RWPE2 (cell line): ENCODE results near the gene PLCD1.

Experiments used
- ATAC-seq: fragments of 200-7000 bp; cut with Tn5 transposase; 3 replicates; pipeline ENCODE4 v1.9.1; 2021; ENCODE audit warnings: low read depth
- DNase-seq: peaks from one replicate; pipeline ENCODE4 v3.0.0-alpha.2; 2020; ENCODE audit warnings: low spot score
- H3K27ac ChIP-seq: fragments of 450-650 bp; 2 replicates; pipeline ENCODE4 v1.5.1; 2017; ENCODE audit warnings: mild to moderate bottlenecking; ENCODE audit not compliant: poor library complexity, severe bottlenecking
- H3K27me3 ChIP-seq: fragments of 250-450 bp; sonication (Bioruptor Pico); 2 replicates; pipeline ENCODE4 v1.5.1; 2021; ENCODE audit warnings: mild to moderate bottlenecking, moderate library complexity; ENCODE audit not compliant: insufficient read depth, poor library complexity, severe bottlenecking
- H3K36me3 ChIP-seq: fragments of 250-450 bp; sonication (Bioruptor Pico); 2 replicates; pipeline ENCODE4 v1.5.1; 2020; ENCODE audit warnings: low read depth, mild to moderate bottlenecking, moderate library complexity
- H3K4me1 ChIP-seq: fragments of 250-450 bp; sonication (Bioruptor Pico); 2 replicates; pipeline ENCODE4 v1.5.1; 2021; ENCODE audit warnings: mild to moderate bottlenecking, moderate library complexity; ENCODE audit not compliant: insufficient read depth, poor library complexity, severe bottlenecking
- H3K4me3 ChIP-seq: fragments of 250-450 bp; sonication (Bioruptor Pico); 2 replicates; pipeline ENCODE4 v1.5.1; 2021; ENCODE audit warnings: mild to moderate bottlenecking, moderate library complexity; ENCODE audit not compliant: severe bottlenecking
- H3K9me3 ChIP-seq: fragments of 250-450 bp; sonication (Bioruptor Pico); 2 replicates; pipeline ENCODE4 v1.5.1; 2021; ENCODE audit warnings: mild to moderate bottlenecking, moderate library complexity; ENCODE audit not compliant: severe bottlenecking
- CTCF ChIP-seq: fragments of 450-650 bp; IDR thresholded peaks from one replicate; pipeline ENCODE4 v1.5.1; 2017; ENCODE audit warnings: mild to moderate bottlenecking, moderate library complexity; ENCODE audit not compliant: poor library complexity, severe bottlenecking

The PLCD1 gene

GRCh38 chr3:38031022-38031994 is 1.9 kb upstream of the PLCD1 start:
- Histone ChIP-seq H3K4me3 (no peak overlapping the region), H3K27me3 (no peaks in the 10 kb centered on the region)

GRCh38 chr3:38030126-38031021 is 932 bp upstream of the PLCD1 start:
- no peaks in the 10 kb centered on the region for H3K9me3 ChIP-seq
- H3K27me3 ChIP-seq = no peaks in the 10 kb centered on the region
- peak overlapping the region; percentile 81 for H3K27ac ChIP-seq
- peak; percentile 1; the same call in 2 of the 3 replicates for ATAC-seq
- no peaks in the 10 kb centered on the region for H3K36me3 ChIP-seq
- no peak for DNase-seq
- peaks cover 27% of the 10 kb centered on the region for H3K4me1 ChIP-seq
- TF ChIP-seq CTCF = no peak
- peak overlapping the region; percentile 52 for H3K4me3 ChIP-seq

More at GRCh38 chr3:38031022-38031994, 1.9 kb upstream of the PLCD1 start:
- H3K9me3 ChIP-seq = no peaks in the 10 kb centered on the region
- peak overlapping the region; percentile 81 for H3K27ac ChIP-seq
- peaks cover 21% of the 10 kb centered on the region for H3K4me1 ChIP-seq
- TF ChIP-seq CTCF = no peak
- no peaks in the 10 kb centered on the region for H3K36me3 ChIP-seq
- peak; percentile 90 for ATAC-seq
- DNase-seq = peak; percentile 89

DNA sequence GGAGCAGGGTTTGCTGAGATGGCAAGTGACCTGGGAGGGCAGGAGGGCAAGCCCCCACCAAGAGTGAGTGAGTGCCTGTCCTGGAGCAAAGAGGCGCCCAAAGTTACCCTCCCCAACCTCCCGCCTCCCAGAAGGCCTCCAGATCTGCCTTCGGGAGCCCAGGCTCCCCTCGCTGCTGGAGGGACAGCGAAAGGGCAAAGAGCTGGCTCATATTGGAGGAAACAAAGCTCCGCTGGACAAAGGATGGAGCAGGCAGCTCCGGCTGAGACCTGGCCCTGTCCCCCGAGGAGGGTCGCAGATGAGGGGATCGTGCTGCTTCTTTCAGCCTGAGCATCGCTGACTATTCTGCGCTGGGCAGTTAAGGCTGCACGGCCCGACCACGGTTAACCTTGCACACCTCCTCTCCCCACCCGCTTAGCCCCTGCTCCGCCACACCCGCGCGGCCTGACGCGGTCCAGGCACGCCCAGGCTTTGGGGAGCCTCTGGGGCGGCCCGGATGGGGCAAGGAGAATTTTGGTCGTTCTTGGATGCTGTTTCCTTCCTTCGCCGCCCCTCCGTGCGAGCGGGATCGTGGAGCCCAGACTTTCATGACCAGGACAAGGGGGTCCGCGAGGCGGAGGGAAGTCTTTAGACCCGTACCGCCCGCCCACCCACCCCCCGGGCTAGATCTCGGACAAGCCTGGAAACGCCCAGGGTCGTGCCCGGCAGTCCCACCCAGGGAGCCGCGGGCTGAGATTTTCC is 651 bp downstream of the PLCD1 start:
- Histone ChIP-seq H3K36me3 (no peaks in the 10 kb centered on the region), H3K27me3 (no peaks in the 10 kb centered on the region), H3K4me3 (peak overlapping the region; percentile 52), H3K9me3 (no peaks in the 10 kb centered on the region), H3K4me1 (peaks cover 27% of the 10 kb centered on the region), H3K27ac (peak overlapping the region; percentile 81)
- DNase-seq (no peak), ATAC-seq (no peak)
- no peak for TF ChIP-seq CTCF

DNA sequence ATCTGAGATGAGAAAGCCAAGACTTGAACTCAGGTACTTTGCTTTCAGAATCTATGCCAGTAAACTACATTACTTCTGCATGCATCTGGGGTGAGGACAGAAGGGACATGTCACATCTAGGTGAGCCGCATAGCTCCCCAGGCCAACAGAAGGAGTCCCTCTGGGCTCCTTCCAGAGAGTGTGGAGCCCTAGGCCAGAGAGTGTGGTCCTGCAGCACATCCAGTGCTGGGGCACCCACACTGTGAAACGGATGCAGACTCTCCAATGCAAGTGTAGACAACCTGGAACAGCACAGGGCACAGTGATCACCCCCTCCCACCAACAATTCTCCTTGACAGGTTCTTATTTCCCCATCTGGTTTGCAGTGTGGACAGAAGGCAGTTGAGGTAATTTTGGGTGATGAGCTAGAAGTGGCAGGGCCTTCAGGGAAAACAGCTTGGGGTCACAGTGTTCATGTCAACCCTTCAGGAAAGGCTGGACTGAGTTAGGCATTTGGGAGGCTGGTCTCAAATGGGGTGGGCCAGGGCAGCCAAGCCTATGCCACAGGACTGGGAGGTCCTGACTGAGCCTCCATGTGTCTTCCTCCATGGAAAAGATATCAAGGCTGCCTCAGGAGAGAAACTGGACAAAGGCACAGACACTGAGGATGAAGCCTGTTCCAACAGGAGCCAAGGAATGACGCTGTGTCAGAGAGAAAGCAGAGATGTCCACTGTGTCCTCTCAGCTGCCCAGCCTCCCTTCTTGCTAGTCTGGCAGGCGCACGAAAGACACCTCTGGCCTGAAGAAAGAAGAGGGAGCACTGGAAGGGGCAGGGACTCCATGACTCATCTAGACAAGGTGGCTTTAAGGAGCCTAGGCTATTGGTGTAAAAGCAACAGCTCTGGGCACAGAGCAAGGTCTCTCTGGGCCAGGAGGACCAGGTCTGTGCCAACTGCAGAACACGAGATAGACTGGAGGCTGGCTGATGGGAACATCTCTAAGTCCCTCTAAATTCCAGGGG is 1.7 kb downstream of the PLCD1 start:
- H3K9me3 ChIP-seq = no peaks in the 10 kb centered on the region
- ATAC-seq (no peak), DNase-seq (no peak)
- TF ChIP-seq CTCF = no peak
- H3K4me1 ChIP-seq = peaks cover 27% of the 10 kb centered on the region
- no peak overlapping the region for H3K27ac ChIP-seq
- H3K4me3 ChIP-seq = no peak overlapping the region
- no peaks in the 10 kb centered on the region for H3K36me3 ChIP-seq
- H3K27me3 ChIP-seq = no peaks in the 10 kb centered on the region
